HepG2 (cell line): ENCODE measurements around the gene IQCM.

Experiments
- CREB1 ChIP-seq, 2 experiments: fragments of 450-650 bp in 1 of 2; IDR thresholded peaks; 2 replicates each; pipeline ENCODE4 v1.6.1; 2016 to 2017; ENCODE audit warnings: control low read depth in 1 of 2, mild to moderate bottlenecking in 1 of 2, missing compliant biosample characterization in 1 of 2, missing genetic modification characterization in 1 of 2
- KLF6 ChIP-seq: IDR thresholded peaks from 2 replicates; pipeline ENCODE4 v1.8.0; 2016; ENCODE audit warnings: missing biosample characterization, missing genetic modification reagents
- MLXIP ChIP-seq: sonication (generic); formaldehyde crosslinking; IDR thresholded peaks from 2 replicates; pipeline ENCODE4 v1.9.0; 2021; ENCODE audit warnings: missing genetic modification reagents, borderline replicate concordance
- PRMT3 ChIP-seq: sonication (generic); formaldehyde crosslinking; IDR thresholded peaks from 2 replicates; pipeline ENCODE4 v1.8.1; 2022; ENCODE audit warnings: low read depth, mild to moderate bottlenecking, moderate library complexity, missing genetic modification reagents, borderline replicate concordance
- RAD51 ChIP-seq: fragments of 450-650 bp; IDR thresholded peaks from 2 replicates; pipeline ENCODE4 v1.6.1; 2016; ENCODE audit warnings: borderline replicate concordance
- SAFB2 ChIP-seq: sonication (generic); formaldehyde crosslinking; IDR thresholded peaks from 2 replicates; pipeline ENCODE4 v1.5.1; 2020; ENCODE audit warnings: missing genetic modification reagents, low read depth, mild to moderate bottlenecking, borderline replicate concordance
- SIN3A ChIP-seq: IDR thresholded peaks from 2 replicates; pipeline ENCODE4 v1.6.1; 2011; ENCODE audit warnings: low read depth, mild to moderate bottlenecking, control low read depth, low read length, borderline replicate concordance
- SNAPC5 ChIP-seq: sonication (generic); formaldehyde crosslinking; IDR thresholded peaks from 2 replicates; pipeline ENCODE4 v1.8.1; 2023; ENCODE audit warnings: mild to moderate bottlenecking, missing genetic modification reagents, borderline replicate concordance
- ZFP36 ChIP-seq: fragments of 150-350 bp; IDR thresholded peaks from 2 replicates; pipeline ENCODE4 v1.6.1; 2018; ENCODE audit warnings: borderline replicate concordance, low read length, low read depth; ENCODE audit not compliant: partially characterized antibody
- ZFP90 ChIP-seq: sonication (generic); formaldehyde crosslinking; IDR thresholded peaks from 2 replicates; pipeline ENCODE4 v1.8.0; 2022; ENCODE audit warnings: missing genetic modification reagents, mild to moderate bottlenecking, inconsistent platforms, borderline replicate concordance
- ZNF709 ChIP-seq: sonication (generic); formaldehyde crosslinking; IDR thresholded peaks from 2 replicates; pipeline ENCODE4 v1.5.0; 2020; ENCODE audit warnings: mild to moderate bottlenecking, missing genetic modification reagents
- ZNF792 ChIP-seq: IDR thresholded peaks from 2 replicates; pipeline ENCODE4 v1.6.1; 2016
- TF ChIP-seq, protein P1 (sequence below): sonication (generic); formaldehyde crosslinking; IDR thresholded peaks from 2 replicates; pipeline ENCODE4 v1.5.0; 2020; ENCODE audit warnings: mild to moderate bottlenecking, missing genetic modification reagents, moderate library complexity
- TF ChIP-seq, protein P2 (sequence below): sonication (generic); formaldehyde crosslinking; IDR thresholded peaks from 2 replicates; pipeline ENCODE4 v1.4.0; 2020; ENCODE audit warnings: mild to moderate bottlenecking, missing genetic modification reagents

- no peak for TF ChIP-seq SIN3A
- TF ChIP-seq SAFB2 (CRISPR knock-in tag) = no peak
- no peak for TF ChIP-seq ZNF709 (CRISPR knock-in tag)
- no peak for TF ChIP-seq ZFP90 (CRISPR knock-in tag)
- no peak for TF ChIP-seq ZFP36
- no peak for TF ChIP-seq ZNF792 (CRISPR knock-in tag)
- TF ChIP-seq KLF6 (CRISPR knock-in tag) = no peak
- TF ChIP-seq, protein P1, sequence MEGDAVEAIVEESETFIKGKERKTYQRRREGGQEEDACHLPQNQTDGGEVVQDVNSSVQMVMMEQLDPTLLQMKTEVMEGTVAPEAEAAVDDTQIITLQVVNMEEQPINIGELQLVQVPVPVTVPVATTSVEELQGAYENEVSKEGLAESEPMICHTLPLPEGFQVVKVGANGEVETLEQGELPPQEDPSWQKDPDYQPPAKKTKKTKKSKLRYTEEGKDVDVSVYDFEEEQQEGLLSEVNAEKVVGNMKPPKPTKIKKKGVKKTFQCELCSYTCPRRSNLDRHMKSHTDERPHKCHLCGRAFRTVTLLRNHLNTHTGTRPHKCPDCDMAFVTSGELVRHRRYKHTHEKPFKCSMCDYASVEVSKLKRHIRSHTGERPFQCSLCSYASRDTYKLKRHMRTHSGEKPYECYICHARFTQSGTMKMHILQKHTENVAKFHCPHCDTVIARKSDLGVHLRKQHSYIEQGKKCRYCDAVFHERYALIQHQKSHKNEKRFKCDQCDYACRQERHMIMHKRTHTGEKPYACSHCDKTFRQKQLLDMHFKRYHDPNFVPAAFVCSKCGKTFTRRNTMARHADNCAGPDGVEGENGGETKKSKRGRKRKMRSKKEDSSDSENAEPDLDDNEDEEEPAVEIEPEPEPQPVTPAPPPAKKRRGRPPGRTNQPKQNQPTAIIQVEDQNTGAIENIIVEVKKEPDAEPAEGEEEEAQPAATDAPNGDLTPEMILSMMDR (CRISPR knock-in tag) = no peak
- no peak for TF ChIP-seq SNAPC5 (CRISPR knock-in tag)
- no peak for TF ChIP-seq MLXIP (CRISPR knock-in tag)
- TF ChIP-seq PRMT3 (CRISPR knock-in tag) = no peak
- TF ChIP-seq, protein P2, sequence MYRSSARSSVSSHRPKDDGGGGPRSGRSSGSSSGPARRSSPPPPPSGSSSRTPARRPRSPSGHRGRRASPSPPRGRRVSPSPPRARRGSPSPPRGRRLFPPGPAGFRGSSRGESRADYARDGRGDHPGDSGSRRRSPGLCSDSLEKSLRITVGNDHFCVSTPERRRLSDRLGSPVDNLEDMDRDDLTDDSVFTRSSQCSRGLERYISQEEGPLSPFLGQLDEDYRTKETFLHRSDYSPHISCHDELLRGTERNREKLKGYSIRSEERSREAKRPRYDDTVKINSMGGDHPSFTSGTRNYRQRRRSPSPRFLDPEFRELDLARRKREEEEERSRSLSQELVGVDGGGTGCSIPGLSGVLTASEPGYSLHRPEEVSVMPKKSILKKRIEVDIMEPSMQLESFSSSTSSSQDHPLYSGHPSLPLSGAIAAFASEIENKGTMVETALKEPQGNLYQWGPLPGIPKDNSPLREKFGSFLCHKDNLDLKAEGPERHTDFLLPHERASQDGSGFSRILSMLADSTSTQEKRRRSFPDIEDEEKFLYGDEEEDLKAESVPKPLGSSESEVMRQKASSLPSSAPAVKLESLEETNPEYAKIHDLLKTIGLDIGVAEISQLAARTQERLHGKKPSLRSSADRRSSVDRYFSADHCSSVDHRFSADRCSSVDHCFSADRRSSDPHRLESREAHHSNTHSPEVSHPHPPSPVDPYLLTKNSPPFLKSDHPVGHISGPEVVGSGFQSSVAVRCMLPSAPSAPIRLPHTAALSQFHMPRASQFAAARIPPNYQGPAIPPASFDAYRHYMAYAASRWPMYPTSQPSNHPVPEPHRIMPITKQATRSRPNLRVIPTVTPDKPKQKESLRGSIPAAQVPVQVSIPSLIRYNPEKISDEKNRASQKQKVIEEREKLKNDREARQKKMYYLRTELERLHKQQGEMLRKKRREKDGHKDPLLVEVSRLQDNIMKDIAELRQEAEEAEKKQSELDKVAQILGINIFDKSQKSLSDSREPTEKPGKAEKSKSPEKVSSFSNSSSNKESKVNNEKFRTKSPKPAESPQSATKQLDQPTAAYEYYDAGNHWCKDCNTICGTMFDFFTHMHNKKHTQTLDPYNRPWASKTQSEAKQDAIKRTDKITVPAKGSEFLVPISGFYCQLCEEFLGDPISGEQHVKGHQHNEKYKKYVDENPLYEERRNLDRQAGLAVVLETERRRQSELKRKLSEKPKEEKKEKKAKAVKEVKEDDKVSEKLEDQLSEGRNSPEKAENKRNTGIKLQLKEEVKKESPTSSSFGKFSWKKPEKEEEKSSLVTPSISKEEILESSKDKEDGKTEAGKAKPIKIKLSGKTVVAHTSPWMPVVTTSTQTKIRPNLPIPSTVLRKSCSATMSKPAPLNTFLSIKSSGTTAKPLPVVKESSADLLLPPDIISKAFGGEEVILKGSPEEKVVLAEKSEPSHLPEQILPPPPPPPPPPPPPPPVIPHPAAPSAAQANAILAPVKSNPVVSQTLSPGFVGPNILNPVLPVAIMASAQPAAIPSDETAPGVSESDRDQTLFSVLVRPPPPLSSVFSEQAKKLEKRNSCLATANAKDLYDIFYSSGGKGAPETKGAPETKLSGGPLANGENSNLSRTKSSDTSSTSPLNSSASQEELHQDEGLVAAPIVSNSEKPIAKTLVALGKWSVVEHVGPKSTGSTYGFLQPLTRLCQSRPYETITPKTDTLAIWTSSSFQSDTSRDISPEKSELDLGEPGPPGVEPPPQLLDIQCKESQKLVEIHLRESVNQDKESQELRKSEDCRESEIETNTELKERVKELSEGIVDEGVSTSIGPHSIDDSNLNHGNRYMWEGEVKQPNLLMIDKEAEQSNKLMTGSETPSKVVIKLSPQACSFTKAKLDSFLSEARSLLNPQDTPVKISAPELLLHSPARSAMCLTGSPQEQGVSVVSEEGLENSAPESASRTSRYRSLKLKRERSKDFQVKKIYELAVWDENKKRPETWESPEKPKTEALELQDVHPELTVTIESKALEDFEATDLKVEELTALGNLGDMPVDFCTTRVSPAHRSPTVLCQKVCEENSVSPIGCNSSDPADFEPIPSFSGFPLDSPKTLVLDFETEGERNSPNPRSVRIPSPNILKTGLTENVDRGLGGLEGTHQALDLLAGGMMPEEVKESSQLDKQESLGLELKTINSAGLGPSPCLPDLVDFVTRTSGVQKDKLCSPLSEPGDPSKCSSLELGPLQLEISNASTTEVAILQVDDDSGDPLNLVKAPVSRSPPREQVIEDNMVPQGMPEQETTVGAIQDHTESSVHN (CRISPR knock-in tag) = no peak
- no peak for TF ChIP-seq CREB1 (IDR thresholded peaks at IDR 0.05)
- TF ChIP-seq CREB1 (CRISPR knock-in tag; IDR thresholded peaks at IDR 0.05) = no peak
- TF ChIP-seq RAD51 = no peak
Measured at GRCh38 chr4:149708513-149709130, 107.0 kb downstream of the IQCM start.
